HG03139 (cell line): ENCODE measurements around the gene PIGR.

Experiments
- ATAC-seq: cut with Tn5 transposase; IDR thresholded peaks from one replicate; pipeline ENCODE4 v1.9.1; 2021; ENCODE audit not compliant: unreplicated experiment

The PIGR gene, protein sequence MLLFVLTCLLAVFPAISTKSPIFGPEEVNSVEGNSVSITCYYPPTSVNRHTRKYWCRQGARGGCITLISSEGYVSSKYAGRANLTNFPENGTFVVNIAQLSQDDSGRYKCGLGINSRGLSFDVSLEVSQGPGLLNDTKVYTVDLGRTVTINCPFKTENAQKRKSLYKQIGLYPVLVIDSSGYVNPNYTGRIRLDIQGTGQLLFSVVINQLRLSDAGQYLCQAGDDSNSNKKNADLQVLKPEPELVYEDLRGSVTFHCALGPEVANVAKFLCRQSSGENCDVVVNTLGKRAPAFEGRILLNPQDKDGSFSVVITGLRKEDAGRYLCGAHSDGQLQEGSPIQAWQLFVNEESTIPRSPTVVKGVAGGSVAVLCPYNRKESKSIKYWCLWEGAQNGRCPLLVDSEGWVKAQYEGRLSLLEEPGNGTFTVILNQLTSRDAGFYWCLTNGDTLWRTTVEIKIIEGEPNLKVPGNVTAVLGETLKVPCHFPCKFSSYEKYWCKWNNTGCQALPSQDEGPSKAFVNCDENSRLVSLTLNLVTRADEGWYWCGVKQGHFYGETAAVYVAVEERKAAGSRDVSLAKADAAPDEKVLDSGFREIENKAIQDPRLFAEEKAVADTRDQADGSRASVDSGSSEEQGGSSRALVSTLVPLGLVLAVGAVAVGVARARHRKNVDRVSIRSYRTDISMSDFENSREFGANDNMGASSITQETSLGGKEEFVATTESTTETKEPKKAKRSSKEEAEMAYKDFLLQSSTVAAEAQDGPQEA

DNA sequence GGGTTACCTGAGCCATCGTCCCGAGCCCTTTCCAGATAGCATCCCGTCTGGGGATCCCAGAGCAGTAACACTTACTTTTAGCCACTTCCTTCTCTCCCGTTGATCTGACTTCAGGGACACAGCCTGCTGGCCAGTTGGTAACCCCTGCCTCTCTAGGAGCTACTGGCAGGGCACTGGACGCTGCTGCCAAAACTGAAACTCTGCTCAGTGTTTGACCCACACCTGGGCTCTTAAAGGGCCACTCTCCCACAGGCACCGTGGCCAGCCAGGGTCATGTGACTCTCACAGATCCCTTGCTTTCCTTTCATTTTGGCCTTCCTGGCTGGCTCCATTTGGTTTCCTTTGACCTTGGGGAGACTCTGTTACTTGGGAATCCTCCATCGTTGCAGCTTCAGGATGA, at the start of gene PIGR:
Gene PIGR (minus strand): TSS at position 206 of the 400 bp plus-strand sequence. CDS start 5,935 bp downstream, outside the sequence.
- no peak for ATAC-seq

DNA sequence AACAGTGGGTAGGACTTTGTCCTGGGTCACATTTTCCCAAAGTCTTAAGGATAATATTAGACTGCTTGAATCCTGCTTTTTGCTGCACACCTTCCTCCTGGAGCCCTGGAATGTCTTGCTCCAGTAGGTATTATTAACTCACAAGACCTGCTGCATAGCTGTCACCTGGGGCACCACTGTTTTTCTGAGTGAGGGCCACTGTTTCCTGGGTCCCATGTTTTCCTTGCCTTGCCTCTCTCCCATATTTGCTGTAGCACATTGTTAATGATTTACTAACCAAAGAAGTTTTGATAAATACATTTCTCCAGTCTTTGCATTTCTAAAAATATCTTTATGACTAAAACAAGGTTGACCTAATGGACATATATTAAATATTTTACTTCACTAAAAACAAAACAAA, 46.5 kb upstream of the PIGR start:
- no peak for ATAC-seq

DNA sequence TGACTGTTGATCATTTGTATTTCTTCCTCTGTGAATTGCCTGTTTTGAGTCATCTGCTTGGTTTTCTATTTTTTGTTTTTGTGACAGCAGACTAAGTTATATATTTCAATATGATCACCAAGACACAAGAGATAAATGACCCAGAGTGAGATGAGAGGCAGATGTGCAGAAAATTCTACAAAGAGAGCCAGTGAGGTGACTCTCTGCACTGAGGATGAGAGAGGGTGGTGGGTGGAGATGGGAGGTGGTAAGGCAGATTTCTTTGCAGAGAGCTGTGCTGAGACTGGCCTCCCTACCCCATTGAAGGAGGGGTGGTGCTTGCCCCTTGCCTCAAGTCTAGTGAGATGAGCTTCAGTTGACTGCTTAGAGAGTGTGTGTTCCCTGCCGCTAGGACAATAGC, 41.6 kb upstream of the PIGR start:
- no peak for ATAC-seq

DNA sequence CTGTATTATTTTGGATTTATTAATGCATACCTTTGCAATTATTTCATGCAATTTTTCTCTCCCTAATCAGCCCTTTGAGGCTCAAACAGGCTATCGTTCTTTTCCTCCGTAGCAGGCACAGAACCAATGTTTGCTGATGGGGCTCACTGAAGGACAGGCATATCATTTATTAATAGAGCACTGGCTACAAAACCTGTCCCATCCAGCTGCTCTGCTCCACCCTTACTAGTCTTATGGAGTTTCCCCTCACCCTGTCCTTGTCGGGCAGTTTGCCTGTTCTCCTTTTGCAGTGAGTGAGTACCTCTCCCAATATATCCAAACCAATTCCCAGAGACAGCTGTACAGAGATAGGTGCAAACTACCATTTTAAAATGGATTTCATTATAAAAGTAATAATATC, 40.6 kb upstream of the PIGR start:
- no peak for ATAC-seq

DNA sequence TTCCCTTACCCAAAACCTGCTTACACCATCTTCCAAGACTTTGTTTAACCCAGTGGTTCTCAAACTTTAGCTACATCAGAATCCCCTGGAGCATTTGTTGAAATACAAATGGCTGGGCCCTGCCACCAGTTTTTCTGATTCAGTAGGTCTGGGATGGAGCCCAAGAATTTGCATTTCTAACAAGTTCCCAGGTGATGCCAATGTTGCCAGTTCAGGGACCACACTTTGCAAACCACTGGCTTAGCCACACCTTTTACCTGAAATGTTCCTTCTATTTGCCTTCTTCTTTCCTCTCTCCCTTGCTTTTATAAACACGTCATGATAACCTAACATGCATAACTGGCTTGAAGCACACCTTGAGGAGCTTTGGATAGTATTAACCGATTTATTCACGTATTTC, 40.1 kb upstream of the PIGR start:
- no peak for ATAC-seq

DNA sequence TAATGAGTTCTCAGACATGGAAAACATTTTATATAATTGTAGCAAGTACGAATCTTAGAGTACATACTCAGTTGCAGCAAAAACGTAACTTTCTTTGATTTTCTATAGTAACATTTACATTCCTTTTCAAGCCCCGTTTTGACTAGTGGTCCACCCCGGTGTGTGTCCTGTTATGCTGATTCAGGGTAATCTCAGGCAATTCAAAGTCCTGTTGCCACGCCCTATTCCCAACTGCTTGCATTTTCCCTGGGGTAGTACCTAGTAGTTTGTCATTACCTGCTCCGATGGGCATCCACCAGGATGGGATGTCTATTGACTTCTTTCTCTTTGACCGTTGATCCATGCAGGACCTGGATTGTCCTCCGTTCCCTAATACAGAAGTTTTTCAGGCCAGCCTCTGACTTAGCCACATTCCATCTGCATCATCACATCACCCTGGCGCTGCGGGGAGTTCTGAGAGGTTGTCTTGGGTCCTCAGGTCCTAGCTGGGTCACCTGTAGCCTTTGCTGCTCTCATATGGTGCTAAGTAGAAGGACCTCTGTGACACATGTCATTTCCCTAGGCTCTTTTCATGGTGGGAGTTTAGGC, 39.0 kb upstream of the PIGR start:
- no peak for ATAC-seq

DNA sequence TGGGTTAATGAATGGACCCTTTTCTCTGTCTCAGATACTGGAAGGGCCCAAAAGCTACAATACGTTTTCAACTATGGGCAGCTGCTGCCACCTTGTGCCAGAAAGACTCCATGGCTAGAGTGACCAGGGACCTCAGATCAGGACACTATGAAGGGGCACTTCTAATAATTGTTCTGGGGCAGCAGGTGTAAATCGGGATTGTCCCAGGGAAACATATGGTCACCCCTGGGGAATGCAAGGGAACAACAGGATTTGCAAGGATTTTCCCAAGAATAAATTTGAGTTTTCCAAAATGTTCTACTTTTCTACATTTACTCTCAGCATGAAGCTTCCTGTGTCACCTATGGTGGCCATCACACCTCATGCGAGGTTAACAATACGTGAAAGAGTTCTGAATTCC, 36.0 kb upstream of the PIGR start:
- ATAC-seq = peak; percentile 75

DNA sequence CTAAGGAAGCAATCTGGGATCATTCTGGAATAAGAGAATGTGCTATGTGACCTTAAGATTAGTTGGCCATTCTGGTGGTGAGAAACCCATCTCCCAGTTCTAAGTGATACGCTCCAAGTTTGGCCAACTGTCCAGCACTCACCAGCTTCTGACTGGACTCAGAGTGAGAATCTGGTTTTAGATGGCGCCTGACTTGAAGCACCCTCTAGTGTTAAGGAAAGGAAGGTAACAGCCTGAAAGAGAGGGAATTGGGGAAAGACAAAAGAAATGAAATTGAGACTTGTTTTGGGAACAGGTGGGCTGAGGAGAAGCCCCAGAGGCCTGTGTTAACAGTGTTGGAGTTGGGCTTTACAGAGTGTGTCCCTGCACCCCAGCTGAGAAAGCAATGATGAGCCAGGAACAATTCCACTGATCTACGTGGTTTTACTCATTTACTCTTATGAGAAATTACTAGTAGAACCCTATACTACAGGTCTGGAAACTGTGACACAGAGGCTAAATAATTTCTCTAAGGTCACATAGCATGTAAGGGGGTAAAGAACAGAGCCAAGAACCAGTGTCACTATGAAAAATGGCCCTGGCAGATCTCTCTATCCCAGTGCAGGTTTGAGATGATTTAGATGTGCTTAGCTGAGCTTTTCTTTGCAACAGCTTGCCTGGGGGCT, 33.2 kb upstream of the PIGR start:
- ATAC-seq = no peak

DNA sequence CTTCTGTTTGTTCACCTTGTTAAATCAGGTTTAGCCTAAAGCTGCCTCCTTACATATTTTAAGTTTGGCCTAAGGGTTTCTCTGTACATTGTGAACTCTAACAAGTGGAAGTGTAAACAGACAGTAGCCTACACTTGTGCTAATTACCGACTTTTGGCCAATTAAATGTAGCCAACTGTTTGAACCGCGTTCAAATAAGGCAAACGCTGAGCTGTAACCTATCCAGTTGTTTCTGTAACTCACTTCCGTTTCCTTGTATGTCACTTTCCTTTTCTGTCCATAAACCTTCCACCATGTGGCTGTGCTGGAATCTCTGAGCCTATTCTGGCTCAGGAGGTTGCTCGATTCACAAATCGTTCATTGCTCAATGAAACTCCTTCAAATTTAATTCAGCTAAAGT, 32.0 kb upstream of the PIGR start:
- ATAC-seq = no peak

DNA sequence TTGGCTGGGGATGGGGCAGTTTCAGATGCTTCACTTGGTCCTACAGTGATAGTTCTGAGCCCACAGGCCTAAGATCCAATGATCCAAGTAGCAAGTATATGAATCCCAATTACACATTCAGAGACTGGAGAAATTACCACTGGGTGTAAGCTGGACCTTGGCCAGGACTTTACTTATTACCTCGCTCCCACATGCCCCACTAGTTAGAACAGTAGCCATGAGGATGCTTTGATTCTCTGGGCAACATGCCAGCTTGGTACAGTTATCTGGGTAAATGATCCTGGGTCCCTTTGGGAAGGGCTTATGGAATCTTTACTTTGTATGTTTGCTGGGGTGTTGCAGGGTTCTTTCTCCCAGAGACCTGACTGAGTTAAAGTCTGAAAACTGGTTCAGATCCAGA, 29.0 kb upstream of the PIGR start:
- no peak for ATAC-seq

DNA sequence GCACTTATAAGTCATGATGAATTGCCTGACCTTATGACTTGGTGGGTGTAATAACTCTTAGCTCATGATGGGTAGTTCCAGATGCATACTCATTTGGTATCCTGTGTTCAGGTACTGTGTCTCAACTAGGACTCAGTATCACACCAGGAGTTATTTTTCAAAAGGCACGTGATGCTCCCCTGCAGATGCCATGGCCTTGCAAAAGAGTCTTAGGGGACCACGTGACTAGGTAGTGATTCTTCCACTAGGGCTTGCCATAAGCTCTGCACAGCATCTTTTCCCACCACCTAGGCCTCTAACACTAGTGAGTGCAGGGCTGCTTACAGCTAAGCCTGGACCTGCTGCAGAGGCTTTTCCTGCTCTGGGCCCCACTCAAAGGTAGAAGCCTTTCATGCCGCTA, 27.9 kb upstream of the PIGR start:
- ATAC-seq = no peak

DNA sequence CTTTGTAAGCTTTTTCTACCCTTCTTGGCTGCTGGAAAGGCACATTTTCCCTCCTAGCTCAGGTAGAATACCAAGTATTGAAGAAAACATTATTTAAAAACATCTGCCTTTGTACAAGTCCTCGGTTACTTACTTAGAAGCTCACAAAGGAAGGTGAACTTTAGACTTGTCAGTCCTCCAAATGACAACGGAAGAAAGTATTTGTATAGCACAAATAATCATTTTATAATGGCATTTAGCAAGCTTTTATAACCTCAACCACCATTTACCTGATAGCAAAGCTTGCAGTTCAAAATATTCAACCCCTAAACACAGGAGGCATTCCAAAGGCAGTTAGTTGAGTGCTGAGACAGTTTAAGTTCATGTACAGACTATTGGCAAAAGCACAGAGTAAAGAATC, 26.5 kb upstream of the PIGR start:
- no peak for ATAC-seq

DNA sequence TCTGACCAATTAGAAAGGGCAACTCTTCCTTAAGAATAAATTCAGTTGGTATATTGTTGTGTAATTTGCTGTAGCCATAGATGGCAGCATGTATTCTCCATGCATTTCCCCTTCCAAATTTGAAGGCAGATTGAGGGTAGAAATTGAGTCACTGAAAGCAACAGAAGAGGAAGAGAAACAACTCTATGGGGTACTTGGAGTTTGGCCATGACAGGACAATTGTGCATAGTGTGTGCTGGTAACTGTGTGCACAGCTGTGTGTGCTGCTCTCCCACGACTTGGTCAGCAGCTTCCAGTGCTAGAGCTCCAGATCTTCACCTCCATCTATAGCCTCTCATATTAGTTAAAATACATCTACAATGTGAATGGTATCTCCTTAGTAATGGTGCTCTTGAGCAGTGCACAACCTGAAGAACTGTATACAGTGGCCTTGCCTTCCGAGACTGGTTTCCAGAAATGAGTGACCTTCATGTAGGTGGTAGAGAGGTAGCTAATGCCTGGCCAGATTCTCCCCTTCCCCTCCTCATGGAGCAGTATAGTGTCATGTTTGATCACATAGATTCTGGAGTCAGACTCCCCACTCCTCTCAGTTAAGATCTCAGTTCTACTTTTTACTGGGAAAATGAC, 24.9 kb upstream of the PIGR start:
- ATAC-seq = peak; percentile 40

DNA sequence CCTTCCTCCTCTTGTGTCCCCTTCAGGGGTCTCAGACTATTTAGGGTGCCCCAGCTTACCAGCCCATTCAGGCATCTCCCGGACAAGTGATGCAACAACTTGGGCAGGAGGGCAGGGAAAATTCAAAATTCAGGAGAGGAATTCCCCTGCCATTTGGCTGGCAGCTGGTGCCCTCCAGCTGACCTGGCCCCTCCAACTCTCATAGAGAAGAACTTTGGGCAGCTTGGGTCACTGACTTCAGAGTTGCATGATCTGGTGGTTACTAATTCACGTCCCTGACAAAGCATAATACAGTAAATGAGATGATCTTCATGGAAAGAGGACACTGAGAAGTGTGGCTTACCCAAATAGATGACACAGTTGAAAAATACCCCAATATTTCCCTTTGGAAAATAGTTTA, 24.2 kb upstream of the PIGR start, which contains the start of gene FCAMR:
Gene FCAMR (minus strand): TSS at position 15 of the 400 bp plus-strand sequence. CDS start 335 bp downstream, outside the sequence.
- ATAC-seq = no peak

DNA sequence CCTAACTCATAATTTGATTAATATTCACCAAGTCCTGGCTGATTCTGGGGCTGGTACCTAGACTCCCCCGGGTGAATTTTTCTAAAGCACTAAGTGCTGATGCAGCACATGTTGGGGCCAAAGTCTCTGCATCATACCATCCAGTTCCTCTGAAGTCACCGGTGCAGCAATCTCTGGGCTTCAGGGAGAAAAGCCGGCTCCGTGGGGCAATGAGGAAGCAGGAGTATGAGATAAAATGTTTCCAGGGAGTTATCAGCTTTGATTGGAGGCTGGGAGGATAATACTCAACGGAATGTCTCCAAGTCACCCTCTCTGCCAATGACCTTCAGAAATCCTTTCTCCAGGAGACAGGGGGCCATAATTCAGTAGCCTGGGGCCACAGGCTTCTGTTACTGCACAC, 22.8 kb upstream of the PIGR start:
- no peak for ATAC-seq

DNA sequence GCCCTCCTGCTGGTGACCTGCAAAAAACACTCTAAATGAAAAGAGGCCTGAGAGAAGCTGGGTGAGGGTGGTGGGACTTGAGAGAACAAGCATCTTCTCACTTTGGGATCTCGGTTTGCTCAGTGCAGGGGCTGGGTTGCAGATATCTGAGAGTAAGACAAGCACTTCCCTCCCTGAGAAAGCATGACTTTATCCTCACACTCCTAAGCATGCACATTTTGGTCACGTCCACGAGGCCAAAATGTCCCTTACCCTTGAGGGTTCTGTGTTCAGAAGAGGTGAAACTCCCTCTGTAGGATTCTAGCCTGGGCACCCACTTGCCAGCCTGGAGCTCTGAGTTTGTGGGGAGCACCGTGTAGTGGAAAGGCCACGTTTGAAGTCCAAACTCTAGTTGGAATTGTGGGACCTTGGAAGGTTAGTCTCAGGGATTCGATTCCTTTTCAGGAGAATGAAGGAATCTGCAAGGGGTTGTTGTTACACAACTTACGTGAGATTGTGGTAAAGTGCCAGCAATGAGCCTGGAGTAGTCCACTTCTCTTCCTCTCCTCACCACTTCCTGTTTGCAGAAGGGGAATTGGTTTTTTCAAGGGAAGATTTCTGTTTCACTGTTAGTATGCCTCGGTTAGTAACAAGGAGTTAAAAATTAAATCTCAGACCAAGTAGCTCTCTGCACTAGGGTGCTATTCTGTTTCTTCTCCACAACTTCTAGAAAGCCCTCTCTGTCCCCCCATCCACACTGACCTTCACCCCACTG, 21.0 kb upstream of the PIGR start:
- ATAC-seq = peak; percentile 45

DNA sequence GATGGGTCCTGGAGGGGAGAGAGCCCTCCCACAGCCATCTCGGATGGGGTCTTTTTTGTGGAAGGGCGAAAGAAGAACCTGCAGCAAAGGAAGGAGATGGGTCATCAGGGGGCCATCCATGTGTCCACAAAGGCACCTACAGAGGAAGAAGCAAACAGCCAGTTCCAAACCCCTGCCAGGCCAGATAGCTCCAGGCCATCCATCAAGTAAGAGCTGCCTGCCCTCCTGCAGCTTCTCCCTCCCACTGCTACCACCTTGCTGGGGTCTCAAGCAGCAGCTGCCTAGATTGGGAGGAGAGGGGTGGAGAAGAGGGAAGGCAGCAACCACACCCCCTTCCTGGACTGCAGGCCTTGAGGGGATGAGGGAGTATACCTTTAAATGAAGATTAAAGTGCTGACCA, 19.5 kb upstream of the PIGR start:
- no peak for ATAC-seq

DNA sequence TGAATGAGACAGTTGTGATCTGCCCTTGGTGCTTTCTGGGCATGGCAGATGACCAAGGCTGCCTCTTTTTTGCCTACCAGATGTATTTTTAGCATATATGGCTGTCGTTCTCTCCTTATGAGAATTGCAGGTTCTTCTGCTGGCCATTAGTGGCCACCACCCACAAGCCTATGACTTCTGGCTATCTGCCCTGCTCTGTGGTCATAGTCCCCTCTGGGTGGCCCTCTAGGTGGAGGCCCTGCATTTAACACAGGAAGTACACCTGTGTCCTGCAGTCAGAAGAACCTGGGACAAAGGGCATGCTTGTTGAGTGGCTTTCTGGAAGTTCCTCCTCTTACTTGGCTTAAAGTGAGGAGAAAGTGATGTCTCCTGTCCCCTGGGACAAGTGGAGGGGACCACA, 17.5 kb upstream of the PIGR start:
- no peak for ATAC-seq

DNA sequence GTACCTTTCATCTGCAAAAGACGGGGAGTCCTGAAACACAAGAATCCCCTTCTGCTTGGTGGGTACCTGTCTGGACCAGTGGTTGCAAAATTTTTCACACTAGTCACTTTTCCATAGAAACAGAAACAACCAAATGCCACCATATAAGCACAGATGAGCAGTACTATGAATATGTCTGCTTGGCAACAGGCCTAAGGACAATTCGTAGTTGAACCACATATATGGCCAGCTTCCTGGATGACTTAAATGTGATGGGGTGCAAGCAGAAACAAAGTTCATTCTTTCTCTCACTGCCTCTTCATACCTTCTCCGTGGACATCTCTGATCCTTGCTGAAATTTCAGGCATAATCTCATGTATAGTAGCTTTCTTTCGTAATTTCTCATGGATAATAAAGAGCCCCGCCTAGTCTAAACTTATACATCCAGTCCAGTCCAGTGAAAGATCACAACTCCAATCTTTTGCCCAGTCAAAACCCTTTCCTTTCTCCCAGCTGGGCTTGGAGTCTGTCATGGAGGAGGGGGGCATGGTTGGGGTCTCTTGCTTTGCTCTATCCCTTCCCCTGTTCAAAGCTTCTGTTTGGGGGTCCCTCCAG, 16.9 kb upstream of the PIGR start:
- no peak for ATAC-seq

DNA sequence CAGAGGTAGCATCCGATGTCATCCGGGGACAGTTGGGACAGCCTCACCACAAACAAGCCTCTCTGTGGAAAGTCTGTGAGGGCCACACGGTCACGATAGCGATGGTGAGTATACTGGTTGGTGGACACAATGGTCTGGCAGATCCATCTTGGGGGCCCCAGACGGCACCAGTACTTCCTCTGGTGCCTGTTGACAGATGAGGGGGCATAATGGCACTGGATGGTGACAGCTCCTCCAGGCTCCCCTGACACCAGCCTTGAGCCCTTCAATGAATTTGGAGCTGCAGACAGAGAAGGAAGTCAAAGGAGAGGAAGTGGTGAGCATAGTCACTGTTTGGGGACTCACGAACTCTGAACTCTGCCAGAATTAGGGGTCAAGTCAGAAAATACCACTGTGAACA, 16.0 kb upstream of the PIGR start:
- no peak for ATAC-seq
